Posterior cingulate gyrus (tissue), 11 donors: ENCODE results near the gene HMCN2.
A peak's percentile ranks its signal among the peaks of the same experiment; 100 is the strongest.
"Not testable (repeated sequence)": the region's sequence is repeated elsewhere in the genome, so short reads cannot be mapped to it uniquely, and the experiment has no call there.

Experiments
- DNase-seq, 10 donors: peaks; one replicate each; pipeline versions ENCODE4 v3.0.0 to v3.0.0-alpha.2; 2020 to 2021; ENCODE audit warnings: mixed read lengths in 3 of 10
- intact Hi-C: fragments of 100-400 bp; cut with DNase I; formaldehyde crosslinking; loops from one replicate; pipeline ENCODE4 v1.15.1; 2023

HMCN2 gene

DNA sequence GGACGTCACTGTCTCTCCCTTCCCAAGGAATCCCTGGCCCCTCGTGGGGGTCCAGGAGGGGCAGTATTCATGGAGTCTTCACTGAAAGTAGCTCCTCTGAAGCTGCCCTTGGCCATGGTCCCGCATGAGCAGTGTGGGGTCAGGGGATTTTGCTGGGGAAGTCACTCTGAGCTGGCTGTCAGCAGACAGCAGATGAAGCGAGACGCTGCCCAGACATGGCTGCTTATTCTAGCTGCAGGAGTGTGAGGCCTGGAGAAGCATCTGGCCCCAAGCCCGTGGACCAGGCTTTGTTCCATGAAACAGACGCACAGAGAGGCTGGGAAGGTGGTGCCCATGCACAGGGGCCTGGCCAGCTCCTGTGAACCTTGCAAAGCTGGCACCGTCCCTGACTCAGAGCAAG, 157.7 kb downstream of the HMCN2 start:
- intact Hi-C loops, result no loop called here
- DNase-seq, result peak in 2 of 10 donors; percentile 31 to 84

DNA sequence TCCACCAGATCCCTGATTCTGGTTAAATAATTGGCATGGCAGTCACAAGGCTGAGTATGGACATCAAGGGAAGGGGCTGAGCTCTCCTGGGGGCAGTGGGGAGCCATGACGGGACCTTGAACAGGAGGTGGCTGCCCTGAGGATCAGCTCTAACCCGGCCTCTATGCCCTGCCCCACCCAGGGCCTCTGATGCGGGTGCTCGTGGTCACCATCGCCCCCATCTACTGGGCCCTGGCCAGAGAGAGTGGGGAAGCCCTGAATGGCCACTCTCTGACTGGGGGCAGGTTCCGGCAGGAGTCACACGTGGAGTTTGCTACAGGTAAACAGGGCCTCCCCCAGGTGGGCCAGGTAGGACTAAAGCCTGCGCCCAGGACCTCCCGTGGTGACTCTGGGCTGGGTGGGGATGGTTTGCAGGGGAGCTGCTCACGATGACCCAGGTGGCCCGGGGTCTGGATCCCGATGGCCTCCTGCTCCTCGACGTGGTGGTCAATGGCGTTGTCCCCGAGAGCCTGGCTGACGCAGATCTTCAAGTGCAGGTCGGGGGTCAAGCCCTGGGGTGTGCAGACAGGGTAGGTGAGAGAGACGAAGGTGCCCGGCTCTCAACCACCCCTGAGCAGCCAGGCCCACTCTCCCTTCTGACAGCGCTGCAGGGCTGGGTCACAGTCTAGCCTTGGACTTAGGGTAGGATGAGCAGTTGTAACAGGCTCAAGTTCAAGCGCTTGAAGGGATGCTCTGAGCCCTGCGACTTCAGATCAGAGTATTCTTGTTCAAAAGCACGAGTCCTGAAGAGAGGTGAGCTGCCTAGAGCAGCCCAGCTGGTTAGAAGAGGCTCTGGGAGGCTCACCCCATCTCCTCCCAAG, 159.3 kb downstream of the HMCN2 start:
- no peak for DNase-seq
- intact Hi-C loops, result no loop called here

DNA sequence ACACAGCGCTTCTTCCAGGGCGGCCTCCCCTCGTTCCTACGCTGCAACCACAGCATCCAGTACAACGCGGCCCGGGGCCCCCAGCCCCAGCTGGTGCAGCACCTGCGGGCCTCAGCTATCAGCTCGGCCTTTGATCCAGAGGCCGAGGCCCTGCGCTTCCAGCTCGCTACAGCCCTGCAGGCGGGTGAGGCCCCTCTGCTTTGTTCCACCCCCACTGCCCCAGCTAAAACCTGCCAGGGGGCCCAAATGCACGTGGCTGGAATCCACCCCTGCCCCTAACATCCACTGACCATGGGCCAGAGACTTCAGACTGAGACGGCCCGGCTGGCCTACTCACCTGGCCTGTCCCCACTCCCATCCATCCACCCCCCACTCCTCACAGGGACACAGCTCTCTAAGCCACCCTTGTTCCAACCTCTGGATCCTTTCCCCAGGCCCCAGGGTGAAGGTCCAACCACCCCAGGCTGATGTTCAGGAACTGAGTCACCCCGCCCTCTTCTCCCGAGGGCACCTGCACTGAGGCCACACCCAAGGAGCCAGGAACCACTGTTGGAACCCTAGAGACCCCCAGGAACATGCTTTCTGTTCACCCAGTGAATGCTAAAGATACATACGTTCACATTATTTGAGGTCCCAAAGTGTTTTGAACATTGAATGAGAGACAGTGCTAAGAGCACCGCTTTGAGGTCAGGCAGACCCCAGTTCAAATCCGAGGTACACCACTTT, 160.3 kb downstream of the HMCN2 start:
- DNase-seq, result no peak
- intact Hi-C loops, result no loop called here

DNA sequence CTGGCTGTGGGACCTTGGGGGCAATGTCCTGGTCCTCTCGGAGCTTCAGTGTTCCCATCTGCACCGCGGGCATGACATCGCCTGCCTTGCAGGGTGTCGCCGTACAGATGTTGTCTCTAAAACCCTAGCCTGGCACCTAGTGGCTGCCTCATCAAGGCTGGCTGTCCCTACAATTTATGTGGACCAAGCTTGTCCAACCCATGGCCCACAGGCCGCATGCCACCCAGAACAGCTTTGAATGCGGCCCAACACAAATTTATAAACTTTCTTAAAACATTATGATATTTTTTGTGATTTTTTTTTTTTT, 160.9 kb downstream of the HMCN2 start:
- no peak for DNase-seq
- intact Hi-C loops, result no loop called here

DNA sequence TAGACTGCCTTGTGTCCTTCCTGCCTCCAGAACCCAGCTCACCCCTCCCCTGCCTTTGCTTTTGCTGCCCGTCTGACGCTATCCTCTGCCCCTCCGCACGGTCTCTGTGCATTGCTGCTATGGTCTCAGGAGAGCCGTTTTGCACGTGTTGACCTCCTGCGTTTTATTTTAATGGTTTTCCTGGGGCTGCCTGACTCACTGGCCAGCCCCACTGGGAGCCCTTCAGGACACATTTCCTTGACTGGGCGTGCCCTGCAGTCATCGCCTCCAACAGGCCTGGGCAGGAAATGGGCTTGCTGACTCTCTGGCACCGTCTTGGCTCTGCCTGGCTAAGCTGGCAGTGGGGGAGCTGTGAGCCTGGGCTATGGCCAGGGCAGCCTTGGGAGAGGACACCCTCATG, 161.3 kb downstream of the HMCN2 start:
- intact Hi-C loops, result no loop called here
- DNase-seq, result no peak

DNA sequence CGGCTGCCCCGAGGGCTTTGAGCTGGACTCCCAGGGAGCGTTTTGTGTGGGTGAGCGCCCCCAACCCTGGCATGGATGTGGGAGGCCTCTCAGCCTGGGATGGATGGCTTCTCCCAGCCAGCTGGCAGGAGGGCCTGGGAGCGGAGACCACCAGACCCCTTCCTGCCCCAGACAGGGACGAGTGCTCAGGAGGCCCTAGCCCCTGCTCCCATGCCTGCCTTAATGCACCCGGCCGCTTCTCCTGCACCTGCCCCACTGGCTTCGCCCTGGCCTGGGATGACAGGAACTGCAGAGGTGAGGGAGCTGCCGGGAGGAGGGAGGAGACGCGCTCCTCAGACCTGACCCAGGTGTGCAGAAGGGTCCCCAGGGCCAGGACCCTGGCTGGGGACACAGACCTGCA, 161.8 kb downstream of the HMCN2 start:
- no peak for DNase-seq
- intact Hi-C loops, result no loop called here

DNA sequence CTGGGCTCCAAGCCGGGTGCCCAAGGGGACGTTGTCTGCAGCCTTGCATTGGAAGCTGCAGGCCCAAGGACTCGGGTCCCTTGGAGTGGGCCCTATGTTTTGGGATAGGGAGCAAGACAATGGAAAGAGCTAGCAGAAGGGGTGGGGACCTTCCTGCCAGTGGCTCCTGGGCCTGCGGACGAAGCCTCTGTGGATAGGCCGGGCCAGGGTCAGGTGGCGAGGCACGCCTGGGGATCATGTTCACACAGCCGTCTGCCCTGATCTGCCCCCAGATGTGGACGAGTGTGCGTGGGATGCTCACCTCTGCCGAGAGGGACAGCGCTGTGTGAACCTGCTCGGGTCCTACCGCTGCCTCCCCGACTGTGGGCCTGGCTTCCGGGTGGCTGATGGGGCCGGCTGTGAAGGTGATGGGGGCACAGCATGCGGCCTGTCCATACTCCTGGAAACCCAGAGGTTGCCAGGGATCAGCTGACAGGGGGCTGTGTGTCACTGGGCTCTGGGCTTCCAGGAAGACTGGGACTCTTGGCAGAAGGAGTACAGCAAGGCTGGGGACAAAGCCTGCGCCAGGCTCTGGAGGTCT, 162.6 kb downstream of the HMCN2 start:
- DNase-seq, result no peak
- intact Hi-C loops, result no loop called here

DNA sequence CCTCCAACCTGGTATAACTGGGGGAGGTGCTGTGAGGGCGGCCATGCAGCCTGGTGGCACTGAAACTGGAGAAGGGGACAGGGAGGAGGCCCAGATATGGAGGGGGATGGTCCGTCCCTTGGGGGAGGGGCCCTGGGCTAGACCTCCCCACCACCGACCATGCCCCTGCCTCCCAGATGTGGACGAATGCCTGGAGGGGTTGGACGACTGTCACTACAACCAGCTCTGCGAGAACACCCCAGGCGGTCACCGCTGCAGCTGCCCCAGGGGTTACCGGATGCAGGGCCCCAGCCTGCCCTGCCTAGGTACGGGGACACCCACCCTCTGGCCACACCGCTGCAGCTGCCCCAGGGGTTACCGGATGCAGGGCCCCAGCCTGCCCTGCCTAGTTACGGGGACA, 163.8 kb downstream of the HMCN2 start:
- intact Hi-C loops, result no loop called here
- no peak for DNase-seq

DNA sequence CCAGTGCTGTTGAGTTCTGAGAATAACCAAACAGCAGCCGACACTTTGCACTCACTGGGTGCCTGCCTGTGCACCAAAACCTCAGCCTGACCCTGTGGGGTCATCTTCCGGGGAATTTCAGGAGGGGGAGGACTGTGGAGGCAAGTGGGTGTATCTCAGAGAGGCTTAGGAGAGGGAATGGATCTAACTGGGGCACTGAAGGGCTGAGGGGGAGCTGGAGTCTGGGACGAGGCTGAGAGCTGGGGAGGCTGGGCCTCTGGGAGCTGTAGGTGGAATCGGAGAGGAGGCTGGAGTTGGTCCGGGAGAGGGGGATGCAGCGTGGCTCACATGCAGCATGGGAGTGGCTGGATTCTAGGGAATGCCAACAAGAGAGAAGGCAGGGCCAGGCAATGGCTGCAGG, 164.3 kb downstream of the HMCN2 start:
- intact Hi-C loops, result no loop called here
- no peak for DNase-seq

DNA sequence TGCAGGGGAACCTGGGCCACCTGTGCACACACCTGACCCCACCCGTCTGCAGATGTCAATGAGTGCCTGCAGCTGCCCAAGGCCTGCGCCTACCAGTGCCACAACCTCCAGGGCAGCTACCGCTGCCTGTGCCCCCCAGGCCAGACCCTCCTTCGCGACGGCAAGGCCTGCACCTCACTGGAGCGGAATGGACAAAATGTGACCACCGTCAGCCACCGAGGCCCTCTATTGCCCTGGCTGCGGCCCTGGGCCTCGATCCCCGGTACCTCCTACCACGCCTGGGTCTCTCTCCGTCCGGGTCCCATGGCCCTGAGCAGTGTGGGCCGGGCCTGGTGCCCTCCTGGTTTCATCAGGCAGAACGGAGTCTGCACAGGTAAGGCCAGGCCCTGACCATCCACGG, 164.7 kb downstream of the HMCN2 start:
- intact Hi-C loops, result no loop called here
- DNase-seq, result peak in 2 of 10 donors; percentile 41 to 75

DNA sequence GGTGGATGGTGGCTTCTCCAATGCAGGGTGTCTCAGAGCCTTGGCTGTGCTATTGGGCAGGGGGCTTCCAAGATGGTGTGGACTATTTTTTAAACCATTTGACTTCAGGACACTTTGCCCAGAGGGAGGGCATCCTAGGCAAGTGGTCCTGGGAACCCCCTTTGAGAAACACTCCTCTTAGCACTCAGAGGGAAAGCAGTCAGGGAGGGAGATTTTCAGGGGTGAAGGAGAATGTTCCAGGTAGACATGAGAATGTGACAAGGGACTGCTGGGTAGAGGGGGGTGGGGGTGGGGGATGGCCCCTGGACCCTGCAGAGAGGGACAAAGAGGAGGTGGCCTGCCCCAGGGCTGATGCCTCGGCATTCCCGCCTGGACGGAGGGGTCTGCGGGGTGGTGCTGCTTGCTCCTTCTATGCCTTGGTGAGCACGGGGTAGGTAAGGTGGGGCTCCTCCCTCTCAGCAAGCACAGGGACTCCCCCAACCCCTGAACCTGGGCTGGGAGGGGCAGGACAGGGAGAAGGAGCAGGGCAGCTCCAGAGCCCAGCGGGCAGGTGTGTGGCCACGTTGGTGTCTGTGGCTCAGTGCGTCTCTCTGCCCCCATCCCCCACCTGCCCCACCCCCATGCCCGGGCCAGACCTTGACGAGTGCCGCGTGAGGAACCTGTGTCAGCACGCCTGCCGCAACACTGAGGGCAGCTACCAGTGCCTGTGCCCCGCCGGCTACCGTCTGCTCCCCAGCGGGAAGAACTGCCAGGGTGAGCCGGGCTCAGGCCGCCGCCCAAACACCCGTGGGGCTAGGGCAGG, 165.4 kb downstream of the HMCN2 start:
- peak in 2 of 10 donors; percentile 69 to 81 for DNase-seq
- intact Hi-C loops, result no loop called here

DNA sequence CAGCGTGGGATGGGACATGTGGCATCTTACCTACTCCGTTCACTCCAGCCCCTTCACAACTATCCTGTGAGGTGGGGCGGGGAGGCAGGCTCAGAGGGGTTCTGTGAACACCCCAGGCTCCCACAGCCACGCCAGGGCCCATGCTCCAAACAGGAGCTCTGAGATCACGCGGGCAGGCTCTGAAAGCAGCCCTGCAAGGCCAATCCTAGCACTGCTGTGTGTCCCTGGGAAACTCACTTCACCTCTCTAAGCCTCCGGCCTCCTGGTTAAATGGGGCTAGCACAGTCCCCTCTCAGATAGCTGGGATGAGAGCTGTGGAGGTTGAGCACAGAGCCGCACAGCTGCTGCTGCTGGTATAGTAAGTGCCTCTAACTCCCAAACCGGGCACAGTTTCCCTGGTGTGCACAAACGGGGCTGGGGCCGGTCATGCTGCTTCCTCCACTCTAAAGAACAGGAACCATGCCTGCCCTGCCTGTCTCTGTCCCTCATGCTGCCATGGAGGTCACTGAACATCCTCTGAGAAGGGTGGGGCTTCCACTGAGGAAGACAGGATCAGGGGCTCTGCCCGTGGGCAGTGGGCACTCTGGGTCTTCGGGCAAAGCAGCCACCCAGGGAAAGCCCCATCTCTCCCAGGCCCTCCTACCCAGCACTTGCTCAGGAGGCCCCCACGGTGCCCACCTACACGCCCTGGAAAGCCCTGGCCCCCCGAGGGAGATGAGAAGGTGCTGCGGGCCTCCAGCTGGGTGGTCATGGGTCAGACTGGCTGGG, 166.2 kb downstream of the HMCN2 start:
- DNase-seq, result peak in 2 of 10 donors; percentile 56 to 82
- intact Hi-C loops, result no loop called here

DNA sequence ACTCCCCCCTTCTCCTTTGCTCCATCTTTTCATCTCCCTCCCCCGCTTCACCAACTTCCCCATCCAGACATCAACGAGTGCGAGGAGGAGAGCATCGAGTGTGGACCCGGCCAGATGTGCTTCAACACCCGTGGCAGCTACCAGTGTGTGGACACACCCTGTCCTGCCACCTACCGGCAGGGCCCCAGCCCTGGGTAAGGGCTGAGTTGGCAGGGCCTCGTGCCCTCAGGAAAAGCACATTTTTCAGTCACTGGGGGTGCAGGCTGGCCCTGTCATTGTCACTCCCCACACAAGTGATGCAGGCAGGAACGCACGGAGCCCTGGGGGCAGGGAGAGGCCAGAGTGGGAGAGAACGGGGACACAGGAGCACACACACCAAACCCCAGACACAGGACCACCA, 166.8 kb downstream of the HMCN2 start:
- intact Hi-C loops, result no loop called here

DNA sequence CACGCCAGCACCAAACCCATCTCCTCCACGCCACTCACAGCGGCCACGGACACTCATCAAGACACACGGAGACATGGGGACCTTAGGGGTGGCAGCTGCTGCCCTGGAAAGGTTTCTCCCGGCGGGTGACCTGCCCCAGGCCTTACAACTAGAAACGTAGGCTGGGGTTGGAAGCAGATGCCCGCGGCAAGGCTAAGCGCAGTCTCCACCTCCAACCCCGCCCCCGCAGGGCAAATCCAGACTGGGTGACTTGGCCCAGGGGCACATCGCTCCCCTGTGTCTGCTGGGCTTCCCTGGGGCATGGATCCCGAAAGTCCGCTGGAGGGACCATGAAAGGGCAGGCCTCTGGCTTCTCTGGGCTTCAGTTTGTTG, 167.2 kb downstream of the HMCN2 start:
- peak in 2 of 10 donors; percentile 58 to 76 for DNase-seq
- intact Hi-C loops, result no loop called here

More for the DNA sequence above, 166.8 kb downstream of the HMCN2 start:
- peak in 2 of 10 donors; percentile 47 to 58 for DNase-seq

DNA sequence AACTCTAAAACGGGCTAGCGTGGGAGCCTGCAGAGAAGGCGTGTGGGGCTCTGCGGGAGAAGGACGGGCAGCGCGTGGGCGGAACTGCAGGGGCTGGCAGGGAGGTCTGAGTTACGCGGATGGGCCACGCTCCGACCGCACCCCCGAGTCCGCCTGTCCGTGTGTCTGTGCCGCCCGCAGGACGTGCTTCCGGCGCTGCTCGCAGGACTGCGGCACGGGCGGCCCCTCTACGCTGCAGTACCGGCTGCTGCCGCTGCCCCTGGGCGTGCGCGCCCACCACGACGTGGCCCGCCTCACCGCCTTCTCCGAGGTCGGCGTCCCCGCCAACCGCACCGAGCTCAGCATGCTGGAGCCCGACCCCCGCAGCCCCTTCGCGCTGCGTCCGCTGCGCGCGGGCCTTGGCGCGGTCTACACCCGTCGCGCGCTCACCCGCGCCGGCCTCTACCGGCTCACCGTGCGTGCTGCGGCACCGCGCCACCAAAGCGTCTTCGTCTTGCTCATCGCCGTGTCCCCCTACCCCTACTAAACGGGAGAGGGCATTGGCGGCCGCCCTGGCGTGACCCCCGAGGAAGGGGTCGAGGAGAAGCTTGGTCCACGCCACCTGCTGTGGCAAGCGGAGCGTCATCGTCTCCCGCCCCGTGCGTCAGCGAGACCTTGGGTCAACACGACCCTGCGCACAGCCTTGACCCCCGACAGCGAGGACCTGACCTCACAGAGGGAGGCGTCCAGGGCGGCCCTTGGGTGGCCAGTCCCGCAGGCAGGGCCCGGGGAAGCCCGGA, 167.8 kb downstream of the HMCN2 start:
- intact Hi-C loops, result no loop called here
- peak in 4 of 10 donors; percentile 37 to 93 (median 82) for DNase-seq

DNA sequence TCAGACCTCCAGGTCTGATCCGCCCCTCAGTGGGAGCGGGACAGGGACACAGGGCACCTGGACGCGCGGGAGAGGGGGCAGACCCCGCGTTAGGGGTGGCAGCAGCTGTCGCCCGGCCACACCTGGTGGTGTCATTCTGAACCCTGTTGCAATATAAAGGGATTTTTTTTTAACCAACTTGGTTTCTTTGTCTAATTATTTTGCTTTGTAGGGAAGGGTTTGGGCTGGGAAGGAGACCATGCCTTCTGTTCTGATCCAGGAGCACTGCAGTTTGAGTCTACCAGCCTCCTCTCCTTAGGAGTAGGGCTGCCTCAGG, 168.3 kb downstream of the HMCN2 start:
- intact Hi-C loops, result no loop called here
- no peak for DNase-seq

DNA sequence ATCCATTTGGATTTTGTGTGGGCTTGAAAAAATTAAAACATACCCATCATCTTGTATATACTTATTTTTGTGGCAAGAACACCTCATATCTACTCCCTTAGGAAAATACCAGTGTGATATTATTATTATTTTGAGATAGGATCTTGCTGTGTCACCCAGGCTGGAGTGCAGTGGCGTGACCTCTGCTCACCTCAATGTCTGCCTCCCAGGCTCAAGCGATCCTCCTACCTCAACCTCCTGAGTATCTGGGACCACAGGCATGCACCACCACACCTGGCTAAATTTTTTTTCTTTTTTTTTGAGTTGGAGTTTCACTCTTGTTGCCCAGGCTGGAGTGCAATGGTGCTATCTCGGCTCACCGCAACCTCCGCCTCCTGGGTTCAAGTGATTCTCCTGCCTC, 169.1 kb downstream of the HMCN2 start:
- intact Hi-C loops, result not testable (repeated sequence)
- peak in 2 of 10 donors; percentile 5 to 60 for DNase-seq

DNA sequence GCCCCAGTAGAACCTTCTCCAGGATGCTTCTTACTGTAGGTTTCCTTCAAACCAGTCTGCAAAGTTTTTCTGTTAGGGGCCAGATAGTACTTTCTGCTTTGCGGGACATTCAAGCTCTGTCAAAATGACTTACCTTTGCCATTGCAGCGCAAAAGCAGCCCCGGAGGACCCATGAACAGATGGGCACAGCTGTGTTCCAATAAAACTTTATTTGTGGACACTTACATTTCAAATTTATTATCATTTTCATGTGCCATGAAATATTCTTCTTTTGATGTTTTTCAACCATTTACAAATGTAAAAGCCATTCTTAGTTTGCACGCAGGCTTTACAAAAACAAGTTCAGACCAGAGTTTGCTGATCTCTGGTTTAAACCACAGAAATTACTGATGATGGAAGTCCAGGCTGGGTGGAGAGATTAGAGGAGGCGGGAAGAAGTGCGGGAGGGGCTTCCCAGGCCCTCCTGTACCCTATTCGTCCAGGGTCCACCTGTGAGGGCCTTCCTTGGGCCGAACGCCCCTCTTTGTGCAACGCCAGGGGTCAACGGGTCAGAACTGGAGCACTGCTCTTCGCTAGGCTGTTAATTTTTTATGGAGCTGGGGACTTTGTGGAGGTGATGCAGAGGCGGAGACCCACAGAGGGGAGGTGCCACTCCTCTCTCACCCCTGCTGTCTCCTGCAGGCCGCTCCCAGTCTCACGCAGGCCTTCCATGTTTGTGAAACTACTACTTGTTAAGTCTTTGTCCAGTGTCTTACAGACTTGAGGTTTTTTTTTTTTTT, 171.6 kb downstream of the HMCN2 start:
- DNase-seq, result peak in 3 of 10 donors; percentile 18 to 53 (median 38)
- intact Hi-C loops, result no loop called here
